PC-9 (cell line): ENCODE data around the gene YPEL5. TPM values are rescaled to one million over a fixed set of nuclear protein-coding genes. Genes with fewer than 3 reads are reported as not detected.
A peak's percentile ranks its signal among the peaks of the same experiment; 100 is the strongest.
"Not testable (repeated sequence)": the region's sequence is repeated elsewhere in the genome, so short reads cannot be mapped to it uniquely, and the experiment has no call there.

ENCODE experiments used
- Bru-seq: library from RNA; stranded (reverse); fragments of 400-500 nt; gene quantifications from one replicate; lab custom pipeline; 2021; lab: Mats Ljungman, UMichigan
- BruChase-seq, 2 experiments: library from RNA; stranded (reverse); fragments of 400-500 nt; gene quantifications; one replicate each; lab custom pipeline; 2021; lab: Mats Ljungman, UMichigan
- BruUV-seq: library from RNA; stranded (reverse); fragments of 400-500 nt; replicated peaks from 2 replicates; lab custom pipeline; 2021; lab: Mats Ljungman, UMichigan
- CTCF ChIA-PET: fragments of 300-600 bp; sonication (Branson Sonifier 250); formaldehyde crosslinking; loops from one replicate; lab custom pipeline; 2022; ENCODE audit warnings: antibody characterized with exemption; lab: Charles Lee
- POLR2A ChIA-PET: fragments of 300-600 bp; sonication (Branson Sonifier 250); formaldehyde crosslinking; loops from one replicate; lab custom pipeline; 2022; ENCODE audit warnings: antibody characterized with exemption; ENCODE audit not compliant: unreplicated experiment; lab: Charles Lee
- DNase-seq, 2 experiments: peaks; one replicate each; pipeline versions ENCODE4 v3.0.0 to v3.0.0-alpha.2; 2015 to 2022; ENCODE audit warnings: mixed read lengths in 1 of 2
- H2AFZ ChIP-seq: fragments of 200-600 bp; sonication (generic); 2 replicates; pipeline ENCODE4 v1.8.1; 2017; ENCODE audit warnings: antibody characterized with exemption
- H3F3A ChIP-seq: fragments of 200-600 bp; sonication (generic); 2 replicates; pipeline ENCODE4 v1.8.1; 2017; ENCODE audit warnings: antibody characterized with exemption, mild to moderate bottlenecking, low read depth; ENCODE audit not compliant: insufficient read depth
- H3K27ac ChIP-seq: fragments of 200-600 bp; sonication (generic); 2 replicates; pipeline ENCODE4 v1.6.1; 2016; ENCODE audit warnings: mixed run types
- H3K27me3 ChIP-seq: fragments of 200-600 bp; sonication (generic); 2 replicates; pipeline ENCODE4 v1.6.1; 2016; ENCODE audit warnings: low read depth, mixed run types; ENCODE audit not compliant: insufficient read depth
- H3K36me3 ChIP-seq: fragments of 200-600 bp; sonication (generic); 2 replicates; pipeline ENCODE4 v1.6.1; 2016; ENCODE audit warnings: low read depth, mixed run types
- H3K4me1 ChIP-seq: fragments of 200-600 bp; sonication (generic); replicated peaks from 2 replicates; pipeline ENCODE4 v1.6.1; 2016; ENCODE audit warnings: mixed run types; ENCODE audit not compliant: insufficient read depth
- H3K4me2 ChIP-seq: fragments of 200-600 bp; sonication (generic); 2 replicates; pipeline ENCODE4 v1.6.1; 2017; ENCODE audit warnings: mixed run types
- H3K4me3 ChIP-seq: fragments of 200-600 bp; sonication (generic); 2 replicates; pipeline ENCODE4 v1.6.1; 2016; ENCODE audit warnings: mixed run types
- H3K79me2 ChIP-seq: fragments of 200-600 bp; sonication (generic); 2 replicates; pipeline ENCODE4 v1.6.1; 2017; ENCODE audit warnings: low read depth, mixed run types
- H3K9me2 ChIP-seq: fragments of 200-600 bp; sonication (generic); 2 replicates; pipeline ENCODE4 v1.8.1; 2017; ENCODE audit warnings: mild to moderate bottlenecking; ENCODE audit not compliant: insufficient read depth
- H3K9me3 ChIP-seq: fragments of 200-600 bp; sonication (generic); 2 replicates; pipeline ENCODE4 v1.8.1; 2016; ENCODE audit warnings: low read depth; ENCODE audit not compliant: insufficient read depth
- H4K20me1 ChIP-seq: fragments of 200-600 bp; sonication (generic); 2 replicates; pipeline ENCODE4 v1.8.1; 2017; ENCODE audit not compliant: insufficient read depth
- CTCF ChIP-seq: fragments of 200-600 bp; sonication (generic); conservative IDR thresholded peaks from 2 replicates; pipeline ENCODE4 v1.6.1; 2017; ENCODE audit warnings: mixed run types, antibody characterized with exemption, mild to moderate bottlenecking, moderate library complexity
- EZH2 ChIP-seq: fragments of 200-600 bp; sonication (generic); IDR thresholded peaks from 2 replicates; pipeline ENCODE4 v1.8.0; 2017; ENCODE audit warnings: antibody characterized with exemption, low read depth
- intact Hi-C: fragments of 100-400 bp; cut with micrococcal nuclease; formaldehyde crosslinking; loops from one replicate; pipeline ENCODE4 v1.10.0; 2022; ENCODE audit not compliant: unreplicated experiment
- long read RNA-seq: library from polyadenylated mRNA; stranded (forward); transcript quantifications from one replicate; pipeline ENCODE4 v2.0.0, GENCODE V29; 2022
- total RNA-seq: library from RNA; stranded (reverse); gene quantifications from 2 replicates; pipeline ENCODE4 v1.2.3, GENCODE V29; 2021

The YPEL5 gene
- total RNA-seq (56.9 and 67.5 TPM in 2 replicates), Bru-seq, nascent RNA (percentile 90 among the genes with signal in this experiment), BruChase-seq, experiment 1, labeled RNA remaining after a 2-hour chase (percentile 94 among the genes with signal in this experiment), BruChase-seq, experiment 2, labeled RNA remaining after a 6-hour chase (percentile 96 among the genes with signal in this experiment)
- long read RNA-seq, transcript YPEL5-201 (3 exons, 2,182 nt): major isoform, 96 of 105 reads
- long read RNA-seq, partial matches to known transcripts: 0 of 105 reads
- long read RNA-seq, other reads (novel, unspliced or antisense): 4 of 105 reads

- Histone ChIP-seq H3K4me1 (peaks cover 39% of the 10 kb centered on the region), H3K4me3 (peak within 1 kb of the TSS; percentile 83), H3K27ac (peak within 1 kb of the TSS; percentile 50), H3K9me3 (no peaks in the 10 kb centered on the region), H3K36me3 (0 out of 2 replicates have a peak, but pooled peaks cover 1% of the 10 kb centered on the region), H3K9me2 (no peaks in the 10 kb centered on the region), H4K20me1 (peaks cover 3% of the 10 kb centered on the region; the same call in 1 of the 2 replicates), H3K27me3 (no peaks in the 10 kb centered on the region), H3K79me2 (peaks cover 17% of the 10 kb centered on the region; the same call in 1 of the 2 replicates), H2AFZ (peak within 1 kb of the TSS; percentile 94), H3K4me2 (peak within 1 kb of the TSS; percentile 81), H3F3A (peaks cover 20% of the 10 kb centered on the region; the same call in 1 of the 2 replicates)
- BruUV-seq: TSS peak; percentile 30
- ChIA-PET CTCF (interaction anchor here (0.7 to 2.3 kb wide), 4 partner anchors 18 to 1395 kb away, joined by 3 to 16 read pairs (median 6); partner anchors contain the start of gene PPP1CB), POLR2A (interaction anchor here (0.5 to 0.7 kb wide), 2 partner anchors 173 to 539 kb away, joined by 3 to 5 read pairs; no protein-coding TSS in a partner anchor)
- TF ChIP-seq EZH2: no peak
- TF ChIP-seq CTCF: no peak
- peak; percentile 99 to 100 for DNase-seq
- intact Hi-C loops: loop anchor here (5.0 kb wide), 2 partner anchors 54 to 71 kb away; no protein-coding TSS in a partner anchor
Measured at GRCh38 chr2:30146337-30147195, at the start of gene YPEL5. Gene YPEL5, plus strand, starts transcription at chr2:30147007. Its CDS starts 9,645 bp downstream, at chr2:30156652.

GRCh38 chr2:30098266-30099005 lies 48.4 kb upstream of the YPEL5 start:
- CTCF ChIA-PET: no interaction called here
- Histone ChIP-seq H3K79me2 (no peaks in the 10 kb centered on the region), H2AFZ (no peak overlapping the region), H3K9me3 (no peaks in the 10 kb centered on the region), H3F3A (no peaks in the 10 kb centered on the region), H3K9me2 (no peaks in the 10 kb centered on the region), H3K27me3 (peaks cover 70% of the 10 kb centered on the region), H3K27ac (no peak overlapping the region), H3K4me1 (no peaks in the 10 kb centered on the region), H4K20me1 (no peaks in the 10 kb centered on the region), H3K4me2 (no peak overlapping the region), H3K4me3 (no peak overlapping the region), H3K36me3 (no peaks in the 10 kb centered on the region)
- TF ChIP-seq CTCF (no peak), EZH2 (no peak)
- DNase-seq: no peak
- BruUV-seq: no TSS peak
- POLR2A ChIA-PET: no interaction called here
- intact Hi-C loops: no loop called here

- H4K20me1 ChIP-seq, H3K4me1 ChIP-seq, intact Hi-C loops, H3K27ac ChIP-seq, H3F3A ChIP-seq, H2AFZ ChIP-seq, DNase-seq, CTCF ChIA-PET, H3K9me3 ChIP-seq, H3K36me3 ChIP-seq, BruUV-seq, H3K4me3 ChIP-seq, H3K9me2 ChIP-seq, H3K79me2 ChIP-seq, POLR2A ChIA-PET, H3K4me2 ChIP-seq: not testable (repeated sequence)
- H3K27me3 ChIP-seq: peaks cover 73% of the 10 kb centered on the region
Measured at GRCh38 chr2:30099366-30099765, 47.4 kb upstream of the YPEL5 start.

GRCh38 chr2:30100691-30101090 lies 46.1 kb upstream of the YPEL5 start:
- intact Hi-C loops, H3K9me2 ChIP-seq, H4K20me1 ChIP-seq, H3K4me2 ChIP-seq, DNase-seq, H3K4me3 ChIP-seq, H3K79me2 ChIP-seq, H3K27ac ChIP-seq, POLR2A ChIA-PET, BruUV-seq, H3F3A ChIP-seq, H3K9me3 ChIP-seq, CTCF ChIA-PET, H2AFZ ChIP-seq, H3K4me1 ChIP-seq, H3K36me3 ChIP-seq: not testable (repeated sequence)
- H3K27me3 ChIP-seq: peaks cover 62% of the 10 kb centered on the region
